Measurements from ENCODE around the gene CLEC4F.

GRCh38 chr2:70779491-70779890 lies 40.9 kb downstream of the CLEC4F start:
- TF ChIP-seq CTCF (IDR thresholded peaks at IDR 0.05) (no peak), POLR2A (IDR thresholded peaks at IDR 0.05) (no peak)

All from right lobe of liver (tissue), 4 donors.